OCI-M2 (cell line): ENCODE measurements around the gene PPP1R17.

Experiments used
- DNase-seq: peaks from one replicate; lab custom pipeline; 2025; ENCODE audit not compliant: unreplicated experiment; lab: John Stamatoyannopoulos, UW

The PPP1R17 gene

DNA sequence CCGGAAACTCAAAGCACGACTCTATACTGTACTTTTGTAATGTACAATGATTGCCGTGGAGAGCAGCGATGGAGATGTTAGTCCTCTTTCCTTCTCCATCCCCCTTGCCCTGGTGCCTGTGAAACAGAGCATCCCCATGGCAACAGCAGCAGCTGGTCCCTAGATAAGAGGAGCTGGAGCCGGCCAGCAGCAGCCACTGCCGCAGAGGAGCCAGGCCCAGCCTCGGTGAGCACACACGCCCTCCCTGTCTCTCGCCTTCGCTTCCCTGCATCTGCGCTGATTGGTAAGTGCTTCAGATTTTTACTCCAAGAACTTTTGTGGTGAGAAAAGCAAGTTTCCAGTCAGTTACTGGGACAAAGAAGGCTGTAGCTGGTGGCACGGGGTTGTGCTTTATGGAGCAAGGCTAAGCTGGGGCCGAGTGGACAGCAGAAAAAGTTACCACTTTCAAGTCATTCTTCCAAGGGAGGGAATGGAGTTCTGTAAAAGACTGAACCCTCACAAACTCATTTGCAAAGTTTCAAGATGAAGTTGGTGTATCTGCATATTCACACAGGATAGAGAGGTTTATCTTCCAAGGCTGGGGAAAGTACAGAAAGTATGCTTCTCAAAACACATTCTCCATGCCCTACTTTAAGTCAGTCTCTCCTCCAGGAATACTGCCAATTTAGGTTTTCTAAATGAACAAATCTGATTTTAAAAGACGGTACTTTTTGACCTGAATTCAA lies at the start of gene PPP1R17:
PPP1R17 (plus strand) TSS at position 192 of the 725 bp plus-strand sequence. CDS start 5,227 bp downstream, outside the sequence.
- no peak for DNase-seq

DNA sequence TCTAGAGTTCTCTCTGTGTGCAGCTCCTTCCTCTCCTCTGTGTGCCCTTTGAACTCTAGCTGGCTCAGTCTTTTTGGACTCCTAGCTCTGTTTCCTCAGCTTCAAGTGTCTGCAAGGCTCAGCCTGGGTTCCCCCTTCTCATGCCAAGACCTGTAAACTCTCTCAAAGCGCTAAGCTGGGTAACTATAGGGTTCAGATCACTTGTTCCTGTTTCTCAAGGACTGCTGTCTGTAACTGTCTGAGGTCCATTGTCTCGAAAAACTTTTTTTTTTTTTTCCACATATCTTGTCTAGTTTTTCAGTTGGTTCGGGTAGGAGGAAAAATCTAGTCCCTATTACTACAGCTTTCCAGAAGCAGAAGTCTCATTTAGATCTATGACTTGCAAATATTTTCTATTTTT lies 46.6 kb upstream of the PPP1R17 start:
- no peak for DNase-seq

DNA sequence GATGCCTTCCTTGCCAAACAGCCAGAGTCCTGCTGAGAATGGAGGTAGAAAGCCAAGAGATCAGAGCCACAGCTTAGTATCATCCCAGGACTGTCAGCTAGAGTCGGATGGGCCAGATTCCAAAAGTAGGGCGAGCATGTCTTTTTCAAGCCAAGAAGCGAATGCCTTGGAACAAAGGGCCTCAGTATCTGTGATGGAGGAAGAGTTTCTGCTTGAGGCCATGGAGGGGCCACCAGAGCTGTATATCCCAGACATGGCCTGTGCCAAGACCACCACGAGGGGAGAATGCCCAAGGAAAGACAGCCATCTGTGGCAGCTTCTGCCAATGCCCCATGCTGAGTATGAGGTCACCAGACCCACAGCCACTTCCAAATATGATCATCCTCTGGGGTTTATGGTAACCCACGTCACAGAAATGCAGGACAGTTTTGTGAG lies 44.3 kb upstream of the PPP1R17 start:
- DNase-seq = no peak

DNA sequence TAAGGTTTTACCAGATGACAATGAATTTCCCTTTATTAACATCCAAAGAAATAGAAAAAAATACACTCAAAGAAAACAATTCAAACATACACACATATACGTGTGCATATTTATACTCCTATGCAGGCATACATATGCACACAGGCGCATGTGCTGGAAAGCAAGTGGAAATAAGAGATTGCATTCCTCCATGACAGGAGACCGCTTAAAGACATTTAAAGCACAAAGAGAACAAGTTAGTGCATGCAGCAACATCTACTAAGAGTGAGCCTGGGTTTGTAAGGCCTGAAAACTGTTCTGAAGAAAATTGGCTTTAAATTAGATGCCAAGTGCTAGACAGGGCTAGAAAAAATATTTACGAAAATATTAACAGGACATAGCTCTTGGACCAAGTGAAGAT lies 40.1 kb upstream of the PPP1R17 start:
- no peak for DNase-seq

DNA sequence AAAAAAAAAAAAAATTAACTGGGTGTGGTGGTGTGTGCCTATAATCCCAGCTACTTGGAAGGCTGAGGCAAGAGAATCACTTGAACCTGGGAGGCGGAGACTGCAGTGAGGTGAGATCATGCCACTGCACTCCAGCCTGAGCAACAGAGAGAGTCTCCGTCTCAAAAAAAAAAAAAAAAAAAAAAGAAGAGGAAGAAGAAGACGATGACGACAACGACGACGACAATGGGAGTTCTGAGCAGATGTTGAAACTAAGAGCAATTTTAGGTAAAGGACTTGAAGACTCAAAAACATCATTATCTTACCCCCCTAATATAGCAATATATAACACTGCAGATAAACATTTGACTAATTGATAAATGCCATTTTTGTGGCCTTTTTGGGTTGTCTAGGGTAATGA lies 39.5 kb upstream of the PPP1R17 start:
- DNase-seq = no peak

DNA sequence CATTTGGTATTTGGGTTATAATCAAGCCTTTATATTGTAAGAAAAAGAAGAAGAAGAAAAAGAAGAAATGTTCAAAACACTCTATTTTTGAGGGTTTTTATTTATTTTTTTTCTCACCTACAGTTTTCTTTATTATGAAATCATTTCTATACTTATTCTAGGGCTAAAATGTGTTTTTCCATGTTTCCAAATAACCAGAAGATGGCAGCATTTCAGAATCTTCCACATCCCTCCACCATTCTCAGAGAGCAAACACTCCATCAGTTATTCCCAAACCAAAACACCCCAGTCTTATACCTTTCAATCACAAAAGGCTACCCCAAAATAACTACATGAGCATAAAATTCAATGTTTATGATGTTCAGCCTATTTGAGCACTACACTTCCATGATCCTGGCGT lies 38.7 kb upstream of the PPP1R17 start:
- no peak for DNase-seq

DNA sequence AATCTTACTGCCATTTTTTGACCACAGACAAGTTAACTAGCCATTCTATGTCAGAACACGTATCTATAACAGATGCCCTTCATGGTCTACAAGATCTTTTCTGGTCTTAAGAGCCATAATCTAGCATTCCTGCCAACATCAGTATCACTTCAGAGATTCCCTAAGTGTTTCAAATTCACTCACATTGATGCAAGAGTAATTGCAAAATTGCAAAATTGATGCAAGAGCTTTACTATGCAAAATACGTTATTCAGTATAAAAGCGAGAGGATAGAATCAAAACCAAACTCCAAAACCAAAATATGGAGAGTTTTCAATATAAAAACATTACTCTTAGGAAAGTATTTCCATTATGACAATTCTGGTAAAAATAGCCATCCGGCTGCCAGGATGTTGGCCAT lies 38.1 kb upstream of the PPP1R17 start:
- DNase-seq = no peak

DNA sequence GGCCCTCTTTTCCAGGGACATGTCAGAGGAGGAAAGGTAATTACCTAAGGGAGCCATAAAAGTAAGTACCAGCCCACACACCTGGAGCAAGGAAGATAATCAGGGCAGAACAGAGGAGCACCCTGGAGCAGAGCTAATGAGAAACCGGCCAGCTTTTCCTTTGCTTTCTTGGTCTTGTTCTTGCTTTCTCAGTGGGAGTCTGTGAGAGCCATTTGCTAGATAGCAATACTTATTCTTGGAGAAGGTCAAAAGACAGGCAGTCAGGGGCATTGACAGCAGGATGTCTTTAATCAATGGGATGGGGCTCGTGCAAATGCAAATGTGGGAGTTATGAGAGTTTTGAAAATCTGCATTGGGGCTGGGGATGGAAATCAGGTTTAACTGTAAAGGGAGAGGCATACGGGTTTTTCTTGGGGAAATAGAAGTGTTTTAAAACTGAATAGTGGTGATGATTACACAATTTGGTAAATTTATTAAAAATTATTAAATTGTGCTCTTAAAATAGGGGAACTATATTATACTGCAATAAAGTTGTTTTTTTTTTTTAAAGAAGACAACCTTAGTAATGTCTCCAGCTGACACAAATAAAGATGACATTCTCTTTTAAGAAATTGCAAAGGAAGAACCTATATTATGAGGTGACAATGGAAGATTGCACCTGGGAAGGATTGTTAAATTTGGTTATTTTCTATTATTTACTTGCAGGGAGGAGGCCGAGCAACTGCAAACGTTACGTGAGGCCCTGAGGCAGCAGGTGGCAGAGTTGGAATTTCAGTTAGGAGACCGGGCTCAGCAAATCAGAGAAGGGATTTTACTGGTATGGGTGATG lies 35.6 kb upstream of the PPP1R17 start:
- no peak for DNase-seq

DNA sequence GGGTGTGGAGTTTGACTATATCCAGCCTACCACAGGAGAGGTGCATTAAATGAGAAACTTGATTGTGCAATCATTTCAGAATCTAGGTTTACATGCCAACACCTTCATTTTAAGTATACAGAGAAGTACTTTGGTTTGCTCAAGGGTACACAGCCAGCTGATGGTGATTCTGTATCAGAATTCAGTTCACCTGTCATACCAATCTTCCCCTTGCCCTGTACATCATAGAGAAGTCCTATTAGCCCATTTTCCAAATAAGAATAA lies 35.0 kb upstream of the PPP1R17 start:
- no peak for DNase-seq

DNA sequence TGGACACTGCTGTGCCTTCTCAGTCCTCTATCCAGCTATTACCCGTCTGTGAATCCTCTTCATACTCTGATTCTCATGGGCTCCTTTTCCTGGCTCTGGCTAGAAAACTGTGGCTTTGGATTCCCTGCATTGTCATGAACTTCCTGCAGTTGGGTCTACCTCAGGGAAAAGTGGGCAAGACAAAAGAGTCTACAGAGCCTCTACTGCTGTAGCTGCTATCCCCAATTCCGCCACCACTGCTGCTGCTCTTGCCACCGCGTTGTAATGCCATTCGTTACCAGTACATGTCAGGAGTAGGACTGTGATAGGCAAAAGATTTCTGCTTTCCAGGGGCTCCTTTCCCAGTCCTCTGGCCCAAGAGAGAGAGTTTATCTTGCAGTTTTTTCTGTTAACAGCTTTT lies 23.9 kb upstream of the PPP1R17 start:
- DNase-seq = no peak

DNA sequence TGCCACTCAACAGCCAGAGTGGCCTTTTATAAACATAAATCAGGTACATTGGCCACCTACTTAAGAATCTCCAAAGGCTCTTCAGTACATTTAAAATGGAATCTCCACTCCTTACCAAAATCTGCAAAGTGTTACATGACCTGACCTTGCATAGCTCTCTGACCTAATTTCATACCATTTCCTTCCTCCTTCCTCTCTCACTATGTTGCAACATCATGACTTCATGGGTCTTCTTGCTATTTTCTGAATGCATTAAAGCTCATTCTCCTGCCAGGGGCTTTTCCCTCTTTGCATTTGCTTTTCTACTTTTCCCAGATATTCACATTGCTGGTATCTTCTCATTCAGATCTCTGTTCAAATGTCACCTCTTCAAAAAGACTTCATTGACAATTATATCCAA lies 22.1 kb upstream of the PPP1R17 start:
- DNase-seq = no peak

DNA sequence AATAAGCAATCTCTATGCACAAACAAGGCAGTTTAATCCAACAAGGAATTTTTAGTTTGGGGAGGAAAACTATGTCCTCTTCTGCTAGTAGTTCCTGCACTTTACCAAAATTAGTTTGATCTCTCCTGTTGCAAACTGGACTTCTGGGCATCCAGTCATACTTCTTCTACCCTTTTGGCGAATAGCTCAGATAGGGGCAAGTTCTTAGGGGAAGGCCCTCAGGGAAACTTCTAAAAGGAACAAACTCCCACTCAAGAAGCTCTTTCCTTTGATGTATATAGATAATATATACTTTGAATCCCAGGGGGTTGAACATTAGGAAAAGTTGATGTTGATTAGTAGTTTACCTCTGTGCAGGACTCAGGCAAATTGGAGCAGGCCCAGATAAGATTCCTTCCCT lies 21.5 kb upstream of the PPP1R17 start:
- DNase-seq = no peak

DNA sequence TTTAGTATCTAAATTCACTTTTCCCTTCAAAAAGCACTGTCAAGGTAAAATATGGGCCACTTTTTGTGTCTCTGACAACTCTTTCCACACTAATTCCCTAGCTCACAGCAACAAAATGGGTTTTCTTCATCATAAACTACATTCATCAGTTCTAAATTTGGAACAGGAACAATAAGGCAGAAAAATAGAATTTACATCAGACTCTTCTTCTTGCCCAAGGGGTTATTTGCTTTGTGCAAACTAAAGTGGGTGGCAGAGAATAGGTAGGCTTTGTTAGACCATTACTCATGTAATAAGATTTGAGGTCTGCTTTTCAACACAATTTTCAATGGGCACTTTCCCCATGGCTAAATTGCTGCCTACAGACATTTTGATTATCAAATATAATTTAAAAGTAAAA lies 17.6 kb upstream of the PPP1R17 start:
- no peak for DNase-seq

DNA sequence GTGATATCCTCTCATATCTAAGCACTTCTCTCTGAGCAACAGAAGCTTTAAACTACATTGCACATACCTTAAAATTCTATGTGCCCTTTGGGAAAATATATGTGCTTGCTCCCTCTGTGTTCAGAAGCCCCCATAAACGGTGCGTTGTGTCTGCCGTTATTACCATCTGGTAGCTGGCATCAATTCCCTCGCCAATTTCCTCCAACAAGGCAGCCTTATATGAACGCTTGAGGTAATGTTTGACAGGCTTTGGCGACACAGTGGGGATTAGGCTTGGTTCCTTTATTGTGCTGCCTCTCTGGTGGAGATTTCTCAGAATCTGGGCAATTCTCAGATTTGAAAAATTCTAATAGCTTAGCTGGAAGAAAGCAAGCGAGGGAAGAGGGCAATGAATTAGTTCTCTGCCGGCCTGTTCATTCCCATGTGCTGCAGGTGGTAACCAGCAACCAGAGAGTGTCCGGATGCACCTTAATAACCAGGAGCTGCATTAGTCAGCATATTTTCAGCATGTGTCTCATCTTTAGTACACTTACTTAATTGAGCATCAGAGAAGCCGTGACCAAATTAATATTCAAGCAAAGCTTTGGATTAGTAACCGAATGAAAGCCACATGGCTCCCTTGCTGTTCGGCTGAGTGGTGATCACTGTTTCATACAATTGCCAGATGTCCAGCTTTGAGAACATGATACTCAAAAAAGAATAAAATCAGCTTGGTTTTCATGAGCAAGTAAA lies 7.3 kb upstream of the PPP1R17 start:
- no peak for DNase-seq

DNA sequence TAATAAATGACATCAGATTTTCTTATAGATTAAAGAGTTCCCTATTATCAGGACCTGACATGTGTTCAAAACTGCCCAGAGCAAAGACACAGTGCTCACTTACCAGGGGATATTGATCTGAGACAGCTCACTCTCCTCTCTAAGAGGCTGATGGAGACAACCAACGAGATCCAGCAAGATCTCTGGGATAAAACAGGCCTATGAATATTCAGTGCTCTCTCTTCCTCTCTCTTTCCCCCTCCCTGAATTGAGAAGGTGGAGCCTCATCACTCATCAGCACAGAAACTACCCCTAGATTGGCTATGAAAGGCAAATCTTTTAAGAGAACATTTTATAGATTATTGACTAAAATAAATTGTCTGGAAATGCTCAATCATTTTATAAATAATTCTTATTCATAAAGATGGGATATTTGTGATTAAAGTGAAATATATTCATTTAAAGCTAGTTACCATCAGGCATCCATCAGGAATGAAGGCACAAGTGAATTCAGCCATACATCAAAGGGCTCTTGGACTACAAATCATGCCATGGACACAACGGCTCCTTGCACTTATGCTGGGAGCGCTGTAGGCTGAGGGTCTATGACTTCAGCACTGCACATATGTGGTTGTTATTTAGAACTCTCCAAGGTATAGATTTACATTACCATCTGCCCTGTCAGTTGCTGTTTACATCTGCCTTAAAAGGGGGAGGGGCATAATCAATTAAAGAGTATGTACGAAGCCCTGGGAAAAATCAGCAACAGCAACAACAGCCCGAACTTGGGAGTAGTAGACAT lies 3.4 kb upstream of the PPP1R17 start:
- no peak for DNase-seq

DNA sequence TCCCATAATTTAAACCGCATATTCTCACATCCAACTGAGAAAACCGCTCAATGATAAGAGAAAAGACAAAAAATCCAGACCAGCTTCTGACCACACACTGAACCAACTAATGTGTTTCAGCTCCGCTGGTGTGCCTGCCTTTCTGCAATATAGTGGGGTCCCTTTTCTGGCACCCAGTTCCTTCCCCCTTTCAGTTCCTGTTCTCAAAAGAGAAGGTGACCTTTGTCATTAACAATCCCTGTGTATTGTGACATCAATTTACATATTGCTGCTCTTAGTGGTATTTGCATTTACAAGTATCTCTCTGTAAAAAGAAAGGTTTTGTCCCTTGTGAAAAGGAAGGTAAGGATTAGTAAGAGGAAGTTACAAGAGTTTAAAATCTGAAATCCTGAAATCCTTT lies 1.4 kb downstream of the PPP1R17 start:
- no peak for DNase-seq

DNA sequence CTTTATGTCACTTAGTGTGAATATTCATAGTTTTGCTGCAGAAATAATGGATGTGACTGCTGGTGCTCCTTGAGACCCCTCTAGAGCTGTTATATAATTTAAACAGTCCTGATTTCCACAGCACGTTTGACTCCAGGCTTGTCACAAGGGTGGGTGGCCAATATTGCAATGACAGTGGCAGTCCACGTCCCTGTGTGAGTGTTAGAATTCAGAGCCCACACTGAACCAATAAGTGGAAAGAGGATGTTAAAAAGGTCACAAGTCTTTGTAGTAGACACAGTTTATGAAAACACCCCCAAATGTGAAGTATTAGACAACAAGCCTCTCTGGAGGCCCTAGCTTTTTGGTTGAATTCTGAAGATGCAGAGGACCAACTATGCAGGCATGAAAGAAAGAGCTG lies 2.0 kb downstream of the PPP1R17 start:
- no peak for DNase-seq

DNA sequence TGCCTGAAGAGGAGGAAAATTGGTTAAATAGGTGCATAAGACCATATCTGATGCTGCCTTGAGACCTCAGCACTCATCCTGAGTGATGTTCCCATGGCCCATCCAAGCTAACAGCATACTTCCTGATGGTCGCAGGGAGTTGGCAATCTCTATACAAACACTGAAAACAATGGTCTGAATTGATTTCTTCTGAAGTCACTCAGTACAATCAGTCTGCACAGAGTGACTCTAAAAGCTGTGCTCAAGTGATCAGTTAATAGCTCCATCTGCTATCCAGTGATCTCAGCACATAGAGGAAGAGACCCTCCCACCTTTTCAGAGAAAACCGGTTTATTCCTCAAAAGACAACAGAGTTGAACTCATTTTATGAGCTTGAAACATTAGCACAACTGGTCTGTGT lies 3.9 kb downstream of the PPP1R17 start:
- no peak for DNase-seq

DNA sequence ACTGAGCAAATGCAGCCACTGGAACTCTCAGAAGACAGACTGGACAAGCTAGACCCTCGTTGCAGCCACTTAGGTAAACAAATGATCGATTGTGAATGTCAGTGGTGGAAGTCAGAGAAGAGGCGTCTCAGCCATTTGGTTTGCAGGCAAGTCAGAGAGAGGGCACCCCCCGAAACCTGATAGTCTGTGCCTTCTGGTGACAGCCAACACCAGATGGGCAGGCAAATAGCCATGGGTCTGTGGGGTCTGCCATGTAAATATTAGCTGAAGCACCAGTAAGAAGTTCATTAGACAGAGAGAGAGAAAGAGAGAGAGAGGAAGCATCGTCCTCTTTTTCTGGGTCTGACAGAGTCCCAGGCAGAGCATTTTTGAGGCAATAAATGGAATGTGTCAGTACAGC lies 5.4 kb downstream of the PPP1R17 start:
- no peak for DNase-seq

DNA sequence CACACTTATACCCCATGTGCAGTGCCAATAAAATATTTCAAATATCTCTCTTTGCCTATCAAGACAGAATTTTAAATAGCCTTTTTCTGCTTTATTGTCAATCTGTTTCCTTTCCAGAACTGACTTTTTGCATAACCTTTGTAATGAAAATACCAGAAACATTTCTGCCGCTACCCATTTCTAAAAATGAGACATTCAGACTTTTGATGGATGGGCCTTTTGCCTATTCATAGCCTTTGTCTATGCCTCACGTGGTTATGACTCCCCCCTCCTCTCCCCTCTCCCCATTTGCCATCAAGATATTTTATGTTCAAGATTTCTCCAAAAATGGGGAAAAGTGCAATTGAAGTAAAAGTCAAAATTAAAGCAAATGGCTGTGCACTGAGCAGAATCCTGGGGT lies 5.9 kb downstream of the PPP1R17 start:
- no peak for DNase-seq

DNA sequence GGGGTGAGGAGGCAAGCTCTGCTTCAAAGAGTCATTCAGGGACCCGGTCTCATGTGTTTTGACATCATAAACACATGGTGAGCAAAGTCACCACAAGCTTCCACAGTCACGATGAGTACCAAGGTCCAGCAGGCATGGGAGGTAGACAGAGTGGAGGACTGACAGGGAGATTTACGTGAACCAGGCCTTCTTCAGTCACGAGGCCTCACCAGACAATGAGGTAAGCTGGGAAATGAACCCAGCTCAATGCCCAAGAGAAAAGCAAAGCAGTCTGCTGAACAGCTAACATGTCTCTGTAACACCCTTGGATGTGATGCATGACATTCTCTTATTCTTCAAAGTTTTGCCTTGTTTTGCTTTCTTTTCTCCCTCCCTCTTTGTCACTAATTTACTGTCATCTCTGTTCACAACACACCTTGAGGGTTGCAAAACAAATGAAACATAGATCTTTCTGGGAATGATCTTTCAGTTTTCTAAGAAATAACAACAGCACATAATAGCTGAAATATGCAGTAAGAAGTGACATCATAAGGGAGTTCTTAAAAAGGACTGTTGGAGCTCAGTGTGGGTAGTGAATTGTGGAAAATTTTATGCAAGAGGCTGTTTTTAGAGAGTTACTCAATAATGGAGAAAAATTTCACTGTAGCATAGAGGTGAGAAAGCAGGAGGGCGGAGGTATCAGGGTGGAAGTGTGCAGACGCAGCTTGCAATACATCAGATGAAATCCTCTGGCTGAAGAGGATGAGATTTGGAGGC lies 9.0 kb downstream of the PPP1R17 start:
- no peak for DNase-seq
